ENCODE measurements around the gene RHBDL1. TPM values are rescaled to one million over a fixed set of nuclear protein-coding genes. Genes with fewer than 3 reads are reported as not detected.

The RHBDL1 gene
- under 1 TPM; 0.79 to 0.89 TPM for total RNA-seq

GRCh38 chr16:674968-675883 lies at the start of gene RHBDL1:
TSS of gene RHBDL1 (plus strand) at chr16:675671. CDS start at chr16:675791, 120 bp downstream.
- Mint-ChIP-seq H3K9me3 (no peaks in the 10 kb centered on the region), H3K27me3 (peaks cover 7% of the 10 kb centered on the region), H3K27ac (no peak within 1 kb of the TSS), H3K4me3 (no peak within 1 kb of the TSS), H3K4me1 (ENCODE audit: low read depth) (peaks cover 11% of the 10 kb centered on the region), H3K36me3 (ENCODE audit: low read depth) (peaks cover 7% of the 10 kb centered on the region)
- no peak for DNase-seq
- CTCF ChIA-PET, result interaction anchor here (0.8 to 1.7 kb wide), 4 partner anchors 9 to 66 kb away, joined by 3 read pairs; partner anchors contain the start of gene CIAO3
- TF ChIP-seq CTCF (IDR thresholded peaks at IDR 0.05), result no peak
- no peak for ATAC-seq
- POLR2A ChIA-PET, result interaction anchor here (0.9 to 1.9 kb wide), 11 partner anchors 9 to 121 kb away, joined by 3 to 8 read pairs (median 3); partner anchors contain the start of genes JMJD8, WDR24 and WDR90
- intact Hi-C loops (cut with micrococcal nuclease), result no loop called here

- no peak for ATAC-seq
- no peak for TF ChIP-seq CTCF (IDR thresholded peaks at IDR 0.05)
- no peaks in the 10 kb centered on the region for H3K27me3 Mint-ChIP-seq
- CTCF ChIA-PET, result no interaction called here
- intact Hi-C loops (cut with micrococcal nuclease), result no loop called here
- no peaks in the 10 kb centered on the region for H3K9me3 Mint-ChIP-seq
- POLR2A ChIA-PET, result interaction anchor here (0.6 kb wide), 2 partner anchors 24 to 151 kb away, joined by 3 to 4 read pairs; no protein-coding TSS in a partner anchor
- H3K4me3 Mint-ChIP-seq, result no peak overlapping the region
- no peaks in the 10 kb centered on the region for H3K36me3 Mint-ChIP-seq (ENCODE audit: low read depth)
- no peak for DNase-seq
- H3K27ac Mint-ChIP-seq, result no peak overlapping the region
- peaks cover 6% of the 10 kb centered on the region for H3K4me1 Mint-ChIP-seq (ENCODE audit: low read depth)
Measured at GRCh38 chr16:625977-626765, 49.3 kb upstream of the RHBDL1 start.

- DNase-seq, result no peak
- CTCF ChIA-PET, result no interaction called here
- H3K27ac Mint-ChIP-seq, result no peak overlapping the region
- H3K36me3 Mint-ChIP-seq (ENCODE audit: low read depth), result no peaks in the 10 kb centered on the region
- no peaks in the 10 kb centered on the region for H3K27me3 Mint-ChIP-seq
- H3K4me3 Mint-ChIP-seq, result no peak overlapping the region
- no peaks in the 10 kb centered on the region for H3K9me3 Mint-ChIP-seq
- intact Hi-C loops (cut with micrococcal nuclease), result no loop called here
- no peak for TF ChIP-seq CTCF (IDR thresholded peaks at IDR 0.05)
- no peak for ATAC-seq
- H3K4me1 Mint-ChIP-seq (ENCODE audit: low read depth), result peaks cover under 1% of the 10 kb centered on the region
- POLR2A ChIA-PET, result no interaction called here
Measured at GRCh38 chr16:626787-627453, 48.6 kb upstream of the RHBDL1 start.

DNA sequence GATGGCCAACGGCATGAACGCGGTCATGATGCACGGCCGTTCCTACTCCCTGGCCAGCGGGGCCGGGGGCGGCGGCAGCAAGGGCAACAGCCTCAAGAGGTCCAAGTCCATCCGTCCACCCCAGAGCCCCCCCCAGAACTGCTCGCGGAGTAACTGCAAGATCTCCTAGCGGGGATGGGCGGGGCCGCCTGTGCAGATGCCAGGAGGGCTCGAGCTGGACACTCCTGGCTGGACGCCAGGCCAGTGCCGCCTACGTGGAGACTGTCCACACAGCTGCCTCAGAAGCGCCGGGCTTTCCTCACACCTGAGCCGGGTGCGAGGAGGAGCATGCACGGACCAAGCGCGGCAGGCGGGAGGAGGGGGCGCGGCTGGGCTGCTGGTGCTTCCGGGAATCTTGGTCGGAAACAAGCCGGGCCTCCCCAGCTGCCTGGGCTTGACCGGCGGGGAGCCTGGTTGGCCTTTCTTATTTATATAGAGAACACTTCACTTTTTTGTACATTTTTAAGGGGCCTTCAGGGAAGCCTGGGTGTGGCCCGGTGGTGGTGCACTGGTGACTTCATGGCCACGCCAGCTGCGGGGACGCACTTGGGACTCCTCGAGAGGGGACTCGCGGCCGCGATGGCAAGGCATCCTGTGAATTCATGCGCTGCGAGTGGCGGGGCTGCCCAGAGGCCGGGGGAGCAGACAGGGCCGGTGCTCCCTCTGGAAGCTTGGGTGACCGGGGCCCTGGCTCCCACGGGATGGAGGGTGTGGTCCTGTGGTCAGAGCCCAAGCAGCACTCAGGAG lies 47.8 kb upstream of the RHBDL1 start:
- ChIA-PET POLR2A (no interaction called here), CTCF (no interaction called here)
- Mint-ChIP-seq H3K4me3 (no peak overlapping the region), H3K4me1 (ENCODE audit: low read depth) (no peaks in the 10 kb centered on the region), H3K27me3 (no peaks in the 10 kb centered on the region), H3K36me3 (ENCODE audit: low read depth) (no peaks in the 10 kb centered on the region), H3K27ac (no peak overlapping the region), H3K9me3 (no peaks in the 10 kb centered on the region)
- ATAC-seq, result no peak
- TF ChIP-seq CTCF (IDR thresholded peaks at IDR 0.05), result no peak
- no peak for DNase-seq
- intact Hi-C loops (cut with micrococcal nuclease), result no loop called here

Data from activated CD8-positive, alpha-beta T cell treated with anti-CD3 and anti-CD28 coated beads for 36 hours (primary cell).